ENCODE measurements around the gene FCGR3A.
A peak's percentile ranks its signal among the peaks of the same experiment; 100 is the strongest.
"Not testable (repeated sequence)": the region's sequence is repeated elsewhere in the genome, so short reads cannot be mapped to it uniquely, and the experiment has no call there.

Gene FCGR3A

DNA sequence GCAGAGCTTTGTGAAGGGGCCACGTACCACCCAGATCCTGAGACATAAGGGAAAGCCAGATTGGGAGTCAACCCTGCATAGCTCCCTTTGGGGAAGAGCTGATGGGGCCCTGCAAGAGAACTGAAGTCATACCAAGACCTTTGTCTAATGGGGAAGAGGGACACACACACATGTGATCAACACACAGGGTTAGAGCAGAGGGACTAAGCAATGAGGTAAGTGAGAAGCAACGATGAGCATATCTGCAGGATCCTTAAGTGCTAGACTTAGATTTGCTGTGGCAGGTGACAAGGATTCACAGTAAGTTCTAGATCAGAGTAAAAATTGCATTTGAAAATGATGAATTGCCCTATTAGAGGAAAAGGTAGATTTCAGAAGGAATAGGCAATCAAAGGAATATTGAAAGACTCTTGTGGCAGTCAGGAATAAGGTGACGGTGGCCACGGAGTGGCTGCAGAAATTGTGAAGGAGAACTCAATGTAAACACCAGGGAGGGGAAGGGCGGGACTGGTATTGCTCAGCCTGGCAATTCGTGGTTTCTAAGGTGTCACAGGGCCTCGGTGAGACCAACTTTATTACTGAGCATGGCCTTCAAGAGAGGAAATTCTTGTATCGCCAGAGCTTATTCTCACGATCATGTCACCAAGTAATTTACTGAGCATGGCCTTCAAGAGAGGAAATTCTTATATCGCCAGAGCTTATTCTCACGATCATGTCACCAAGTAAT is 4.5 kb downstream of the FCGR3A start:
- H3K27ac ChIP-seq, H3K9me3 ChIP-seq, H4K20me1 ChIP-seq, H3K36me3 ChIP-seq, H3K9ac ChIP-seq, H3K27me3 ChIP-seq, H3K4me3 ChIP-seq, H3K4me2 ChIP-seq: not testable (repeated sequence)
- 0 out of 2 replicates have a peak, but pooled peaks cover 10% of the 10 kb centered on the region for H3K4me1 ChIP-seq

DNA sequence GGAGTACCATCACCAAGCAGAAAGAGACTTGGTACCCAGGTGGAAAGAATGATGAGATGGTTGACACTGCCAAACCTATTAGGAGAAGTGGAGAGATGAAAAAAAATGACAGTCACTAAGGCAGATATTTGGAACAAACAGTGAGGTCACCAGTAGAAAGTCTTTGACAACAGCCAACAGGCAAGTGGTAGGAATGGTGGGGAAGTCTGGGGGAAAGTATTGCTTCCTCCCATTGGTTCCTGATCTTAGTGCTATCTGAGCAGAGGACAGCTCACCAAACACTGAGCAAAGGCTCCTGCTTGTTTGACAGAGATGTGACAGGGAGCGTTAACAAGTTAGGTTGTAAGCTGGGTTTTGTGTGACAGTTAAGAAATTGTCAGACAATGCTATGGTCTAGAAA is 6.5 kb downstream of the FCGR3A start:
- H3K4me3 ChIP-seq, H3K9ac ChIP-seq, H3K4me2 ChIP-seq, H3K9me3 ChIP-seq, H3K27me3 ChIP-seq, H4K20me1 ChIP-seq, H3K27ac ChIP-seq, H3K36me3 ChIP-seq: not testable (repeated sequence)
- 0 out of 2 replicates have a peak, but pooled peaks cover 19% of the 10 kb centered on the region for H3K4me1 ChIP-seq

DNA sequence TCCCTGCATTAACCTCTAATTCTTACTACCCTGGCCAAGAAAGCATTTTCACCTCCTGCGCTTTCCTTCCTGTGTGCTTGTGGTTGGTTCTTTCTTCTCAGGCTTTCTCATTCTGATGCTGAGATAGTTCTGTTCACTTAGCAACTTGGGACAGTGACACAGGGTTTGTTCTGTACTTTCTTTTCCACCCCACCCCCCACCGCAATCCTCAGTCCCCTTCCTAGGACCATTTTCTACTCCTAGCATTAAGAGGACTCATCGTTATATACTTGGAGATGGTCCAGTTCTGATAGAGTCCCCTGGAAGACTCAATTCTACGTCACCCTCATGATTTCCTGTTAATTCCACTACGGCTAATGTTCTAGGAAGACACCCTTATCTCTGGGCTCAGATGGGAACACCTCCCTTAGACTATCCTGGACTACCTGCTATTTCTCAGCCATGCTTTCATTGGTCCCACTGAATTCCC is 7.5 kb downstream of the FCGR3A start:
- not testable (repeated sequence) for H3K27ac ChIP-seq, H3K4me3 ChIP-seq, H4K20me1 ChIP-seq, H3K4me2 ChIP-seq, H3K27me3 ChIP-seq, H3K9ac ChIP-seq, H3K9me3 ChIP-seq, H3K36me3 ChIP-seq
- 0 out of 2 replicates have a peak, but pooled peaks cover 19% of the 10 kb centered on the region for H3K4me1 ChIP-seq

DNA sequence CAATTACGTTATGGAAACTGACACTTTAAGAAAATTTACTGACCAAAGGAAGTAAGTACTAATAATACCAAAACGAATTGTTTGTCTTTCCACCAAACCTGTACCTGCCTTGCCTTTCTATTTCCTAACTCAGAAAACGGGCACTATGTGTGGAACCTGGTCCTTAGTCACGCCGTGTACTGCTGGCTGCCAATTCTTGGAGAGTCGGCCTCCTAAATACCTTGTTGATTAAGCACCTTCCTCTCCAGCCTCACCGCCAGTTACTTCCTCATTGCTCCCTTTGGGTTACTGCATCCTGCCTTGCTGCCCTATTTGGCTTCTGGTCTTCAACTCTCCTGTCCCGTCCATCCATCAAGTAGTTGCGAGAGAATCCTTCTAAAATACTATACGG is 9.1 kb downstream of the FCGR3A start:
- not testable (repeated sequence) for H3K36me3 ChIP-seq, H3K27me3 ChIP-seq, H4K20me1 ChIP-seq, H3K9me3 ChIP-seq, H3K27ac ChIP-seq, H3K9ac ChIP-seq
- Histone ChIP-seq H3K4me1 (0 out of 2 replicates have a peak, but pooled peaks cover 19% of the 10 kb centered on the region), H3K4me2 (peak overlapping the region; percentile 74), H3K4me3 (peak overlapping the region; percentile 68)

DNA sequence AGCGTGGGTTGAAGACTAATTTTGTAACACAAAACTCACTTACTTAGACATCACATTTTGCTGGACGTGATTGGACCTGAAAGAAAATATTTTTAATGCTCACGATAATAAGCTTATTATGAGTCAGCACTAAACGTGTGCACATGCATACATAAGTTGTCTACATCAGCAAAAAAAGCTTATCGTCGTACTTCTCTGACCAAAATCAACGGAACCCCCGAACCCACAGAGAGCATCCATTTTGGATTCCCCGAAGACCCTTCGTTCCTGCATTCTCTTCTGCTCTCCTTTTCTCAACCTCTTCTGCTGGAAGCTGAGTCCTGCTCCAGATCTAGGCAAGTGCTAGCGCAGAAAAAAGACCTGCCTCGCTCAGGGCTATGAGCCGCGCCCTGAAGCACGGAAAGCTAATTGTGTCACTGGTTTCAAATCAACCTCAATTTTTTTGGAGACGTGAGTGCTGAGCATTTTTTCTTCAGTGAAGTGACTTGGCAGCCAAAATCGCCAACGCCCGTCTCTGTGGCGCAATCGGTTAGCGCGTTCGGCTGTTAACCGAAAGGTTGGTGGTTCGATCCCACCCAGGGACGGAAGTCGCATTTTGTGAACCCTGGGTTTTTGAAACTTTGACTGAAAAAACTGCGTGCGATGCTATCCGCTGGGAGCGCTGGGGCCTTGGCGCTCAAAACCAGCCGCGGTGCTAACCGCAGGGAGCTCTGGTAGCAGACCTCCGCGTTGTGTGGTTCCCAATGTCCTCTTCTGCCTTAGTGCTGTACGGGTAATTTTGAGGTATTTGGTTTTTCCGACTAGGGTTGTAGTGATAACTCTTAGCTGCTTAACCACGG is 9.7 kb downstream of the FCGR3A start:
- not testable (repeated sequence) for H3K9me3 ChIP-seq, H3K36me3 ChIP-seq, H3K27me3 ChIP-seq, H4K20me1 ChIP-seq, H3K27ac ChIP-seq
- peak overlapping the region; percentile 74 for H3K4me2 ChIP-seq
- H3K4me1 ChIP-seq: 0 out of 2 replicates have a peak, but pooled peaks cover 19% of the 10 kb centered on the region
- TF ChIP-seq Cebpa-rat (IDR thresholded peaks at IDR 0.05): peak; percentile 88
- H3K9ac ChIP-seq: peak overlapping the region; percentile 65
- H3K4me3 ChIP-seq: peak overlapping the region; percentile 68

DNA sequence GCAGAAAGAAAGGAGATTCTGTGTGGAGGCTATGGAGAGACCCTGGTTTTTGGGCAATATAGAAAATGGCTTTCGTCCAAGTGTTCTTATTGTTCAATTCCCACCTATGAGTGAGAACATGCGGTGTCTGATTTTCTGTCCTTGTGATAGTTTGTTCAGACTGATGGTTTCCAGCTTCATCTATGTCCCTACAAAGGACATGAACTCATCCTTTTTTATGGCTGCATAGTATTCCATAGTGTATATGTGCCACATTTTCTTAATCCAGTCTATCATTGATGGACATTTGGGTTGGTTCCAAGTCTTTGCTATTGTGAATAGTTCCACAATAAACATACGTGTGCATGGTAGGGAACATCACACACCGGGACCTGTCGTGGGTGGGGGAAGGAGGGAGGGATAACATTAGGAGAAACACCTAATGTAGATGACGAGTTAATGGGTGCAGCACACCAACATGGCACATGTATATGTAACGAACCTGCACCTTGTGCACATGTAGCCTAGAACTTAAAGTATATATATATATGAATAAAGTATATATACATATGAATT is 10.6 kb downstream of the FCGR3A start:
- H4K20me1 ChIP-seq, H3K9me3 ChIP-seq, H3K27me3 ChIP-seq, H3K9ac ChIP-seq, H3K27ac ChIP-seq, H3K36me3 ChIP-seq: not testable (repeated sequence)
- Histone ChIP-seq H3K4me3 (peak overlapping the region; percentile 68), H3K4me1 (0 out of 2 replicates have a peak, but pooled peaks cover 19% of the 10 kb centered on the region), H3K4me2 (peak overlapping the region; percentile 74)

DNA sequence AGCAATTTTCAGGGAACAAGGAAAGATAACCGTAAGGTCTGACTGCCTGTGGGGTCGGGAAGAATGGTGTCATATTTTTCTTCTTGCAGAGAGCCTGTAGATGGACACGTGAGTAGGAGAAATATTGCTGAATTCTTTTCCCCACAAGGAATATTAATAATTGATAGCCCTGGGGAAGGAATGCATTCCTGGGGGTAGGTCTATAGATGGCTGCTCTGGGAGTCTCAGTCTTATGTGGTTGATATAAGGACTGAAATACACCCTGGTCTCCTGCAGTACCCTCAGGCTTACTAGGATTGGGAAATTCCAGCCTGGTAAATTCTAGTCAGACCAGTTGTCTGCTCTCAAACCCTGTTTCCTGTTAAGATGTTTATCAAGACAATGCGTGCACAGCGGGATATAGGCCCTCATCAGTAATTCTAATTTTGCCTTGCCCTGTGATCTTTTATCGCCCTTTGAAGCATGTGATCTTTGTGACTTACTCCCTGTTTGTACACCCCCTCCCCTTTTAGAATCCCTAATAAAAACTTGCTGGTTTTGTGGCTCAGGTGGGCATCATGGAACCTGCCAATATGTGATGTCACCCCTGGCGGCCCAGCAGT is 12.4 kb downstream of the FCGR3A start:
- H3K27me3 ChIP-seq, H4K20me1 ChIP-seq, H3K4me2 ChIP-seq, H3K4me3 ChIP-seq, H3K9me3 ChIP-seq, H3K9ac ChIP-seq, H3K27ac ChIP-seq, H3K36me3 ChIP-seq: not testable (repeated sequence)
- H3K4me1 ChIP-seq: peaks cover 30% of the 10 kb centered on the region

DNA sequence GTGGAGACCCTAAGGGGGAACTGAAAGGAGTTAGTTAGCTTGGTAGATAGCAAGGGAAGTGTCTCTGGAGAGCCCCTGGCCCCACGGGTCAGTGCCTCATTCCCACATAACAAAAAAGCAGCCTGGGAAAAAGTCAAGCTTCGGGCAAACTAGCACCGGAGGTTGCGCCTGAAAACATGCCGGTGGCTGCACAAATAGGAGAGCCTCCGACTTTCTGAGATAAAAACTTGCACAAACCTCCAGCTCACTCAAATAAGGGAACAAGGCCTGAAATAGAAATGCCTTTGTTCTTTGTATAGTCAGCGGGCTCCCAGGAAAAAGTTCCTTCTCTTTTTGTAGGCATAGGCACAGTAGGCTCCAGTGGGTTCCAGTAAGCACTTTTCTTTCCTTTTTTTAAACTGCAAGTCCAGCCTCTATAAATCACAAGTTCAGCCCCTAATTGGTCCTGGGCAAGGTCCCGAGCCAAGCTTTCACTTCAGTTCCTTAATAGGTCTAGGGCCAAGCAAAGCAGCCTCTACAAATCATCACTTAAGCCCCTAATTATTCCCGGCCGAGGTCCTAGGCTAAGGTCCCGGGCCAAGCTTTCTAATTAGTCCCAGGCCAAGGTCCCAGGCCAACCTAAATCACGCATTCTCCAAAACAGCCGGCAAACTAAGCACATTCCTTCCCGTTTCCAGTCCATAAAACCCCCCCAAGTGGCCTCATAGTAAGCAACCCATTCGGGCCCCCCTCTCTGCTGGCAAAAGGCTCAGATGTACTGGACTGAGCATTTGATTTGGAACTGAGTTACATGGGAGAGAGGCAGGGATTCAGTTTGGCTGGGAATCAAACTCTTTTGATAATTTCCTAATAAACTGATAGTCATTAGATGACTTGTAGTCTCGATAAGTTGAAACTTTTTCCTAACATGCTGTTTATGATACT is 16.7 kb downstream of the FCGR3A start:
- H3K9me3 ChIP-seq, H3K36me3 ChIP-seq, H3K4me3 ChIP-seq, H3K27me3 ChIP-seq, H4K20me1 ChIP-seq: not testable (repeated sequence)
- H3K4me1 ChIP-seq: peaks cover 18% of the 10 kb centered on the region
- peak overlapping the region; percentile 71 for H3K27ac ChIP-seq
- peak overlapping the region; percentile 83; the same call in 1 of the 2 replicates for H3K9ac ChIP-seq
- peak overlapping the region; percentile 77 for H3K4me2 ChIP-seq

DNA sequence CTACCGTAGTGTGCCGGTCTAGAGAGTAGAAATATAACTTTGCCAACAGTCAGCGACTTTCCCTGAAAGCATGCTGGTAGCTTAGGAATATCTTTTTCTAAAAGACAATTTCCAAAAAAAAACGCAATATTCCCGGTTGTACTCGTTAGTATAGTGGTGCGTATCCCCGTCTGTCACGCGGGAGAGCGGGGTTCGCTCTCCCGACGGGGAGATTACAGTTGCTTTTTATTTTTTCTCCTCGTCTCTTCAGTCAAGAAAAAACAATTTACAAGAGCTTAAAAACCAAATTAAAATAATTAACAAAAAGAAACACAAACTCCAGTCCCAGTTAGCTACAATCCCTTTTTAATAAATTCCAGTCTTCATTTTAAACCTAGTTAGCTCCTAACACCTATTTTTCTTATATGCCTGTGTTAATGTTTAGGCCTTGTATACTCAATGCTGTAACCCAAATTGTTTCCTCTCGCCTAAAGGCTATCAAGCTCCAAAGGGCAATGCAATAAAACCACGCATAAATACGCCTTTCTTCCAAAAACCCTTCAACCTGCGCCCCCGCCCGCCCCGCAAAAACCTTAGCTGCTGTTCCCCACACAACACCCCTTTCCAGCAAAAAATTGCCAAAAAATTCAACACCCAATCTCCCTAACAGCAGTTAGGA is 17.5 kb downstream of the FCGR3A start:
- Histone ChIP-seq H3K27me3 (no peaks in the 10 kb centered on the region), H3K36me3 (no peaks in the 10 kb centered on the region), H3K4me2 (peak overlapping the region; percentile 77), H3K27ac (peak overlapping the region; percentile 89), H3K4me1 (peaks cover 18% of the 10 kb centered on the region), H3K4me3 (no peak overlapping the region), H3K9me3 (0 out of 2 replicates have a peak, but pooled peaks cover 2% of the 10 kb centered on the region), H3K9ac (peak overlapping the region; percentile 83; the same call in 1 of the 2 replicates), H4K20me1 (no peaks in the 10 kb centered on the region)
- TF ChIP-seq Cebpa-rat (IDR thresholded peaks at IDR 0.05): no peak

DNA sequence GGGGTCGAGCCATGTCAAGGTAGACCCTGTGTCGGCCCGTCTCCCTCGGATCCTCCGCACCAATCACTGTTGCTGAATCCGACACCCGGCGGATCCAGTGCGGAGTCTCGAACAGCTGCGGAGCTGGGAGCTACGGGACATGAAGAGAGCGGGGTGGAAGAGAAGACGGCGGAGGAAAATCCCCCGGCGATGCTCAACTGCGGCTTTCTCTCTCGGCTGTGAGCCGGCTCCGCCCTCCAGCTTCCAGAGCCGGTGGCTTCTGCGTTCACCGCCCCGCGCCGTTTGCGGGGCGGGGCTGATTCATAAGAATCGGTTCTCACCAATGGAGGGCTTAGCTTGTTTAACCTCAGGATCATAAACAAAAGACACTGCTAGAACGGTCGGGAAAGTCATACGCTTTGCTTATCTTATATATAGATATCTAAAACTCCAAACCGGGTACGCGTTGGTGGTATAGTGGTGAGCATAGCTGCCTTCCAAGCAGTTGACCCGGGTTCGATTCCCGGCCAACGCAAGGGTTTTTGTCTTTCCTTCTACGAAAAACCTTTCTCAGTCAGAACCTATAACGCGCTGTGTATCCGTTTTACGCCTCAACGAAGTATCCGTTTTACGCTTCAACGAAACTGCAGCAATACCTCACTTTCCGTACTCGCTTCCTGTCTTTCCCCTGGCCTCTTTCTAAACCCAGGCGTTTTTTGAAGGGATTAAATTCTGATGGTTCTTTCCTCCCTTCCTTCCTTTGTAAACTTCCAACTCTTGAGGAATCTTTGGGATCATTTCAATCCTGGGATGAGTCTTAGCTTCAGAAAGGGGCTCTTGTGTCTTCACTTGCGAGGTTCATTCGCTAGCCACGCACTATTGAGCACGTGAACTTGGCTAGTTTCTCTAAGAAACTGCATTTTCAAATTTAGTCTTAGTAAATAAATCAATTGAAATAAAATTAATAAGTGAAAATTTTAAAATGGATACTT is 18.7 kb downstream of the FCGR3A start:
- Histone ChIP-seq H3K4me2 (peak overlapping the region; percentile 77), H3K9ac (peak overlapping the region; percentile 83), H3K4me1 (peaks cover 18% of the 10 kb centered on the region), H3K27ac (peak overlapping the region; percentile 89), H3K4me3 (peak overlapping the region; percentile 73)
- not testable (repeated sequence) for H4K20me1 ChIP-seq, H3K27me3 ChIP-seq, H3K9me3 ChIP-seq, H3K36me3 ChIP-seq

DNA sequence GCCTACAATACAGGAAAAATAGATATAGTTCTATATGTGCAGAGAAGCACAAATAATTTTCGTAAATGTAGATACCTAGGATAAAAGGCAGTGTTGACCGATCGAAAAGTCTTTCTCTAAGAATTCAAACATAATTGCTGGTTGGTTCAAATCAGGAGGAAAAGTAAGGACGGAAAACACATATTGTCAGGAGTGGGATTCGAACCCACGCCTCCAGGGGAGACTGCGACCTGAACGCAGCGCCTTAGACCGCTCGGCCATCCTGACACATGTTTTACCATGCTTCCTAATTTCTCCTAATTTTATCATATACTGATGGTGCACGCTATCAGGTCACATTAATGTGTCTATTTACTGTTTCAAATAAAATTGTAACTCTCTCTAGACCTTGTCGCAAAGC is 19.5 kb downstream of the FCGR3A start:
- H3K36me3 ChIP-seq, H4K20me1 ChIP-seq, H3K27me3 ChIP-seq, H3K9me3 ChIP-seq: not testable (repeated sequence)
- Histone ChIP-seq H3K4me2 (peak overlapping the region; percentile 66), H3K4me3 (peak overlapping the region; percentile 73), H3K27ac (peak overlapping the region; percentile 89), H3K4me1 (peaks cover 18% of the 10 kb centered on the region), H3K9ac (peak overlapping the region; percentile 83; the same call in 1 of the 2 replicates)
